RCC 7860 (cell line): Measurements from ENCODE around the gene CLK2.
"Not testable (repeated sequence)": the region's sequence is repeated elsewhere in the genome, so short reads cannot be mapped to it uniquely, and the experiment has no call there.

ENCODE experiments used
- DNase-seq: peaks from one replicate; pipeline ENCODE4 v3.0.0-alpha.2; 2015; ENCODE audit warnings: low spot score
- FAIRE-seq: peaks from 2 replicates; lab custom pipeline; 2012; peaks lifted over from hg19 to GRCh38; lab: Jason Lieb, UNC

Gene CLK2

DNA sequence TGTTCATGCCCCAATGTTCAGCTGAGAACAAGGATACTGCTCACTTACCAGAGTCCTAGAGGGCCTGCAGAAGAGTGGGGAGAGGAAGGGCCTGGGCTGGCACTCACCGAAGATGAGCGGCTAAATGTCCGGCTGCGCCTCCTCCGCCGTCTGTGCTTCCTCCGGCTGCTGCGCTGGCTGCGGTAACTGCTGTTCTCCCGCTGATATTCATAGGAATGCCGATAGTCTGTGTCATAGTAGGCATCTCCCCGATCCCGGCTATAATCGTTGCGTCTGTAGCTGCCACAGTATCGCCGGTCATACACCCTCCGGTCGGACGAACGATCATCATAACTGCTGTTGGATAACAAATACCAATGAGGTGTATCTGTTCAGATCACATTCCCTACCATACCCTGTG, 3.9 kb downstream of the CLK2 start:
- no peak for FAIRE-seq
- DNase-seq = no peak

DNA sequence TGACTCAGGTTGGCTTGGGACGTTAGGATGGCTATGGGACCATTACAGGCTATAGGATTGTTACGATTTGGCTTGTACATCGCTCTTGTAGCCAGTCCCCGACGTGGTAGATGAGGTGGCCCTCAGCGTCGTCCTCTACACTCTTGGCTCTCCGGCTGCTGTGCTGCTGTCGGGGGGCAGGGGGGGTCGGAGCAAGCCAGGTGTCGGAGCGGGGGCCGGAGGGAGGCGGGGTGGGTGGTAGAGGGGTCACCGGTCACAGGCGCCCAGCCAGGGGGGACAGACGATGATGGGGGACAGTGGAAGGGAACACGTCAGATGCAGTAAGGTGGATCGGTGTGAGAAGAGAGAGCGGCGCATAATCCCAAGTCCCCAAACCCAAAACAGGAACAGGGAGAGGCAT, 4.7 kb downstream of the CLK2 start:
- FAIRE-seq = no peak
- DNase-seq = no peak

GRCh38 chr1:155267373-155267772, 5.9 kb downstream of the CLK2 start:
- DNase-seq (no peak), FAIRE-seq (no peak)

DNA sequence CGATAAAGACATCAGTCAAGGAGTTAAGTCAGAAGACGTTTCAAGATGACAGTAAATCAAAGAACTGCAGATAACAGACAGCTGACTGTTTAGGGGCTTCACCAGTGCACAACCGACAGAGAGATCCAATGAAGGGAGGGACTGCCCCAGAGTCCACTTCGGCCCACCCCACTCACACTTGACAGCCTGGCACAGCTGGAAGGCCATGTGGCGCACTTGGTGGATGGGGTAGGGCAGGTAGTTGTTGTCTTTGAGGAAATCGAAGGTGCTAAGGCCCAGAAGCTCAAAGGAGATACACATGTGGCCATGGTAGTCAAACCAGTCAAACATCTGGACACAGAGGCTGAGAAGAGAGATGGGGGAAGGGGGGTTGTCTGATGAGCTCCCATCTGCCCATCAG, 6.8 kb downstream of the CLK2 start:
- FAIRE-seq (no peak), DNase-seq (no peak)

- FAIRE-seq (no peak), DNase-seq (no peak)
Observed at GRCh38 chr1:155263067-155263466, 10.2 kb downstream of the CLK2 start.

- DNase-seq (peak; percentile 96), FAIRE-seq (peak; percentile 85)
Observed at GRCh38 chr1:155261852-155262673, 11.2 kb downstream of the CLK2 start, which contains the start of gene SCAMP3. SCAMP3 (minus strand) TSS chr1:155262360; CDS start chr1:155262151, 209 bp downstream.

GRCh38 chr1:155261493-155261851, 11.8 kb downstream of the CLK2 start:
- peak; percentile 29 for DNase-seq
- no peak for FAIRE-seq

- no peak for FAIRE-seq
- DNase-seq = no peak
Observed at GRCh38 chr1:155260276-155260675, 13.0 kb downstream of the CLK2 start.

- no peak for FAIRE-seq
- no peak for DNase-seq
Observed at GRCh38 chr1:155256058-155256852, 17.0 kb downstream of the CLK2 start.

- no peak for FAIRE-seq
- DNase-seq = peak; percentile 45
Observed at GRCh38 chr1:155255243-155256007, 17.9 kb downstream of the CLK2 start, which contains the start of gene ENTREP3. ENTREP3 (minus strand) TSS chr1:155255483; CDS start chr1:155254877, 606 bp downstream.

DNA sequence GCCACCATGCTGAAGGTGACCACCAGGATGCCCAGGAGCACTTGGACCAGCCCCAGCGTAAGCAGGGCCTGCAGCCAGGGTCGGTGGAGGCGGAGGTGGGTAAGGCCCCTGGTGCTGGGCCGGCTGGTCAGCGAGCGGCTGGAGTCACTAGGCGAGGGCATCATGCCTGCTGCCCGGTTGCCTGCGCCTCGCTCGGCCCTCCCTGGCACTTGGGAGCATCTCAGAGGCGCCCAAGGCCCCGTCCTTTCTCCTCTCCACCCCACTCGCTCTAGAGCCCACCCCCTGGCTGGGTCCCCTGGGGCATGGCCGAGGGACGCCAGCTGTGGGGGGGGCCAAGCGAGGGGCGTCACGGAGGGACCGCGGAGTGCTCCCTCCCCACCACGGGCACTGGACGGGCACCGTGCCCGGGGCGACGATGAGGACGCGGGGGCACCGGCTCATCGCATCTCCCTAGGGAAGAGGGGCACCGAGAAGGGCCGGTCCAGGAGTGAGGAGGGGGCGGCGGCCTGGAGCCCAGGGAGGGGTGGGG, 18.5 kb downstream of the CLK2 start:
- DNase-seq (no peak), FAIRE-seq (no peak)

DNA sequence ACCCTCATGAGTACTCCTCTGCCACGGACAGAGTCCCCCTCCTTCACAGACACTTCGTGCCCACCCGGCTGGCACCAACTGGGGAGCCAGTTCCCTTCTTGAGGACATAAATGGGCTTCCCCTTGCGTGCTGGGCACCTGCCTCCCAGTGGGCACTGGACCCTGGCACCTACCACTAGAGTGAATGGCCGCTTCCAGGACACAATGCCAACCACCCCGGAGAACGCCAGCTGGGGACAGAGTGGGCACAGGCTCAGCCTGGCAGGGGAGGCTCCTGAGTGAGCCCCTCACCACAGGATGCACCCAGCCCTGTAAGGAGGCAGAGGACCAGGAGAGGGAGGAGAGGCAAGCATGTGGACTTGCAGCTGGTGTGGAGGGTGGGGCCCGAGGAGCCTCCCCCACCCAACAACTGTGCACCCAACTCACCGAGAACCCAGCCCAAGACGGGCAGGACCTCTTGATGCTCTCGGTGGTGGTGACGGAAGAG, 19.0 kb downstream of the CLK2 start:
- no peak for FAIRE-seq

GRCh38 chr1:155253797-155254196, 19.5 kb downstream of the CLK2 start:
- FAIRE-seq = no peak

More for the DNA sequence above, 19.0 kb downstream of the CLK2 start:
- no peak for DNase-seq

DNA sequence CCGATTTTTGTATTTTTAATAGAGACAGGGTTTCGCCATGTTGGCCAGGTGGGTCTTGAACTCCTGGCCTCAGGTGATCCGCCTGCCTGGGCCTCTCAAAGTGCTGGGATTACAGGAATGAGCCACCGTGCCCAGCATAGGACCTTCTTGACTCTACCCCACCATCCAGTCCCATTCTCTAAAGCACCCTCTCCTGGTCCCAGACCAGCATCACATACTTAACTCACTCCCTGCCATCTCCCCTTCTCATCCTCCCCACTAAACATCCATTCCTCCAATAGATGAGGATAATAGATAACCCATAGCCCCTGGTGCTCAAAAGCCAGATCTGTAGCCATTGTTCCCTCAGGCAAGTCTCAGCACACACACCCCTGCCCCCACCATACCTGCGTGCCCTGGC, 20.1 kb downstream of the CLK2 start:
- no peak for FAIRE-seq

More at GRCh38 chr1:155253797-155254196, 19.5 kb downstream of the CLK2 start:
- DNase-seq = peak; percentile 14

DNA sequence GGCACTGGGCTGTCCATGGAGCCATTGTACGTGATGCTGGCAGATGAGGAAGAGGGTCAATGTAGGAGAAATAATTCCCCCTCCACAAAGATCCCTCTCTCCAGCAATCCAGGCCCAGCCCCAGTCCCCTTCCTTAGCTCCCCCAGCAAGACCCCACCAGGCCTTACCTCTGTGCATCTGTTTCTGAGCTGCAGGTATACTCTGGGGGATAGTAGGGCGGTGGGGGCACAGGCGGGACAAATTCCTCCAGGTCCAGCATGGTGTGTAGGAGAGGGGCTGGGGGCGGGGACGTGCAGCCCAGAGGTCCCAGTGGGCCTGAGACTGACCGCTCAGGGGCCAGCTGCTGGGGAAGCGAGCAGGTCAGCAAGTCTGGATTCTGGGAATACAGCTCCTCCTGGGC, 21.7 kb downstream of the CLK2 start:
- DNase-seq (no peak), FAIRE-seq (no peak)

More for the DNA sequence above, 20.1 kb downstream of the CLK2 start:
- no peak for DNase-seq

DNA sequence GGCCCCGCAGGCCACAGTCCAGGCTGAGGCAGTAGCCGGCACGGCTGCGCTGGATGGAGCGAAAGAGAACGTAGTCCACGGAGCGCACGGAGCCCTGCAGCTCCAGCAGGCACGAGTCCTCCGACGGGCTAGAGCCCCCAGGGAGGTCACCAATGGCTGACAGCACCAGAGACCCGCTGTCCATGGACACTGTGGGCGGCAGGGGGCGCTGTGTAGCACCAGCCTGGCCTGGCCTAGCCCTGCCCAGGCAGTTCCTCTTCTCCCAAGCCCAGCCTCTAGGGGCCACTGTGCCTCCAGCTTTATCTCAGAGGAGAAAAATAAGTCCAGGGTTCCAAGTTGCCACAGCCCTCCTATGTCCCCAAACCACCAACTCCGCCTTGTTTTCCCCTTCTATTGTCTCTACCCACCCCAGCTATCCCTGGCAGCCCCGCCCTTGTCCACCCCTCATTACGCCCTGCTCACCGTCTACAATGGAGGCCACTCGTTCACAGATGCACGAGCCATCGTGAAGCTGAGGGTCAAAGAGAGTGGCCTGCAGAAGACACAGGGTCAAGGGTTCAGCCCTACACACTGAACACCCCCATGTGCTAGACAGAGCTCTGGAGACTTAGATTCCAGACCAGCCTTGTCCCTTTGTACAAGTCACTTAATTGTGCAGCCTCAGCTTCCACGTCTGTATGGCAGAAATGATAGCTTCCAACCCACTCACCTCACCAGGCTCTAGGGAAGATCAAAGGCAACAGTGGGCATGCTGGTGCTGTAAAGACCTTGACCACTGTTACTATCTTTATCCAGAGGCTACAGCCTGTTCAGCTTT, 22.5 kb downstream of the CLK2 start:
- FAIRE-seq = no peak
- peak; percentile 83 for DNase-seq

GRCh38 chr1:155250246-155250632, 23.1 kb downstream of the CLK2 start:
- FAIRE-seq = no peak

GRCh38 chr1:155247667-155248553, 25.4 kb downstream of the CLK2 start:
- DNase-seq = no peak
- FAIRE-seq = no peak

More at GRCh38 chr1:155250246-155250632, 23.1 kb downstream of the CLK2 start:
- no peak for DNase-seq

DNA sequence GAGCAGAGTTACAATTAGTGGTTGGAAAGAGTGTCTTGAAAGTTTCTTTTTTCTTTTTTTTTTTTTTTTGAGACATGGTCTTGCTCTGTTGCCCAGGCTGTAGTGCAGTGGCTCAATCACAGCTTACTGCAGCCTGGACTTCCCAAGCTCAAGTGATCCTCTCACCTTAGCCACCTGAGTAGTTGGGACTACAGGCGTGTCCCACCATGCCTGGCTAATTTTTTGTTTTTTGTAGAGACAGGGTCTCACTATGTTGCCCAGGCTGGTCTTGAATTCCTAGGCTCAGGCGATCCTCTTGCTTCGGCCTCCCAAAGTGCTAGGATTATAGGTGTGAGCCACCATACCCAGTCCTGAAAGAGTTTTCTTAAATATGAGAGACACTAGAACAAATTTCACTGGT, 26.5 kb downstream of the CLK2 start:
- FAIRE-seq, DNase-seq: not testable (repeated sequence)
